Fibroblast of the aortic adventitia (primary cell): Measurements from ENCODE around the gene OR4K15. TPM values are rescaled to one million over a fixed set of nuclear protein-coding genes. Genes with fewer than 3 reads are reported as not detected.
"Not testable (repeated sequence)": the region's sequence is repeated elsewhere in the genome, so short reads cannot be mapped to it uniquely, and the experiment has no call there.

ENCODE experiments used
- DNase-seq: peaks from one replicate; pipeline ENCODE4 v3.0.0-alpha.2; 2010; ENCODE audit warnings: low read depth
- H3K4me3 ChIP-seq: 2 replicates; pipeline ENCODE4 v1.5.1; 2011; ENCODE audit warnings: low read depth, mild to moderate bottlenecking, control low read depth, low read length, moderate library complexity
- total RNA-seq: library from RNA; depleted of rRNA; stranded (reverse); fragments of >200 nt; gene quantifications from 2 replicates; pipeline ENCODE4 v1.2.3, GENCODE V29; 2012; ENCODE audit warnings: low replicate concordance
- TF ChIP-seq, protein P1 (sequence below): IDR thresholded peaks from 2 replicates; pipeline ENCODE4 v1.5.1; 2011; ENCODE audit warnings: mild to moderate bottlenecking, low read length, control low read depth, inconsistent platforms; ENCODE audit not compliant: insufficient read depth

OR4K15 gene, protein sequence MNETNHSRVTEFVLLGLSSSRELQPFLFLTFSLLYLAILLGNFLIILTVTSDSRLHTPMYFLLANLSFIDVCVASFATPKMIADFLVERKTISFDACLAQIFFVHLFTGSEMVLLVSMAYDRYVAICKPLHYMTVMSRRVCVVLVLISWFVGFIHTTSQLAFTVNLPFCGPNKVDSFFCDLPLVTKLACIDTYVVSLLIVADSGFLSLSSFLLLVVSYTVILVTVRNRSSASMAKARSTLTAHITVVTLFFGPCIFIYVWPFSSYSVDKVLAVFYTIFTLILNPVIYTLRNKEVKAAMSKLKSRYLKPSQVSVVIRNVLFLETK
- total RNA-seq: not detected in 2 replicates

- no peak for DNase-seq
- no peak within 1 kb of the TSS for H3K4me3 ChIP-seq
- TF ChIP-seq, protein P1, sequence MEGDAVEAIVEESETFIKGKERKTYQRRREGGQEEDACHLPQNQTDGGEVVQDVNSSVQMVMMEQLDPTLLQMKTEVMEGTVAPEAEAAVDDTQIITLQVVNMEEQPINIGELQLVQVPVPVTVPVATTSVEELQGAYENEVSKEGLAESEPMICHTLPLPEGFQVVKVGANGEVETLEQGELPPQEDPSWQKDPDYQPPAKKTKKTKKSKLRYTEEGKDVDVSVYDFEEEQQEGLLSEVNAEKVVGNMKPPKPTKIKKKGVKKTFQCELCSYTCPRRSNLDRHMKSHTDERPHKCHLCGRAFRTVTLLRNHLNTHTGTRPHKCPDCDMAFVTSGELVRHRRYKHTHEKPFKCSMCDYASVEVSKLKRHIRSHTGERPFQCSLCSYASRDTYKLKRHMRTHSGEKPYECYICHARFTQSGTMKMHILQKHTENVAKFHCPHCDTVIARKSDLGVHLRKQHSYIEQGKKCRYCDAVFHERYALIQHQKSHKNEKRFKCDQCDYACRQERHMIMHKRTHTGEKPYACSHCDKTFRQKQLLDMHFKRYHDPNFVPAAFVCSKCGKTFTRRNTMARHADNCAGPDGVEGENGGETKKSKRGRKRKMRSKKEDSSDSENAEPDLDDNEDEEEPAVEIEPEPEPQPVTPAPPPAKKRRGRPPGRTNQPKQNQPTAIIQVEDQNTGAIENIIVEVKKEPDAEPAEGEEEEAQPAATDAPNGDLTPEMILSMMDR: no peak
Measured at GRCh38 chr14:19975291-19975690, at the start of gene OR4K15. Gene OR4K15, plus strand, starts transcription at chr14:19975591. Its CDS starts 0 bp downstream, at chr14:19975591.

DNA sequence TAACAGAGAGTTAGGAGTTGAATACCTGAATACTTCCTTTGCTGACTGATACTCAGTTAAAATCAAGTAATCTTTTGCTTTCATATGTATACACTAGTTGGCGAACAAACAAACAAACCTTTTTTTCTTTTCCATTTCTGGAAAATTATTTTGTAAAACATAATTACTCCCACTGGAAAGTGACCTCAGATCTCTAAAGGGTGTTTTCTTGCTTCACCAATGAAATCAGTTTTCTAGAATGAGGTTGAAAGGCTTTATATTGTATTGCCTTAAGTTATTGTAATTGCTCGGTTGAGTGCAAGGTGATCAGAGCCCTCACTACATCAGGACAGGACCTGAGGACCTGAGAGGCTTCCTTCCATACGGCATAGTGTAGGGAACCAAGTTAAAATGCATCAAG lies 44.8 kb upstream of the OR4K15 start, which contains the start of gene OR4K1:
Gene OR4K1, plus strand, starts transcription at position 301 of the 400 bp plus-strand sequence. CDS start 4,750 bp downstream, outside the sequence.
- no peak within 1 kb of the TSS for H3K4me3 ChIP-seq
- DNase-seq: no peak
- TF ChIP-seq, protein P1: no peak

GRCh38 chr14:19941668-19942067 lies 33.7 kb upstream of the OR4K15 start:
- no peak for DNase-seq
- TF ChIP-seq, protein P1: no peak
- no peak overlapping the region for H3K4me3 ChIP-seq

- TF ChIP-seq, protein P1: no peak
- DNase-seq: no peak
- no peak overlapping the region for H3K4me3 ChIP-seq
Measured at GRCh38 chr14:19947413-19948090, 27.8 kb upstream of the OR4K15 start.

- TF ChIP-seq, protein P1: no peak
- no peak for DNase-seq
Measured at GRCh38 chr14:19949218-19949617, 26.2 kb upstream of the OR4K15 start.

DNA sequence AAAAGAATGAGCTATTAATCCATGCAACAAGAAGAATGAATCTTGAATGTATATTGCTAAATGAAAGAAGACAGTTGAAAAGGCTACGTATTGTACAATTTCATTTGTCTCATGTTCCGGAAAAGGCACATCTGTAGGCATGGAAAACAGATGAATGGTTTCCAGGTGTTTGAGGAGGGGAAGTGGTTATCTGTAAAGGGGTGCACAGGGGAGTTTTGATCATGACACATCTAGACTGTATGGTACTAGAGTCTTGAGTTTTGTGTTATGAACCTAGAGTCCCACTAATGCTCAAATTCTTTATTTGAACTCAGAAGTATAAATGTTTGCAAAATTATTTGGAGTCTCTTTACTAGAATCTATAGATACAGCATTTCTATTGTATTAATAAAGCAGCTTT lies 5.7 kb upstream of the OR4K15 start:
- DNase-seq, H3K4me3 ChIP-seq: not testable (repeated sequence)

More at GRCh38 chr14:19949218-19949617, 26.2 kb upstream of the OR4K15 start:
- H3K4me3 ChIP-seq: no peak overlapping the region

DNA sequence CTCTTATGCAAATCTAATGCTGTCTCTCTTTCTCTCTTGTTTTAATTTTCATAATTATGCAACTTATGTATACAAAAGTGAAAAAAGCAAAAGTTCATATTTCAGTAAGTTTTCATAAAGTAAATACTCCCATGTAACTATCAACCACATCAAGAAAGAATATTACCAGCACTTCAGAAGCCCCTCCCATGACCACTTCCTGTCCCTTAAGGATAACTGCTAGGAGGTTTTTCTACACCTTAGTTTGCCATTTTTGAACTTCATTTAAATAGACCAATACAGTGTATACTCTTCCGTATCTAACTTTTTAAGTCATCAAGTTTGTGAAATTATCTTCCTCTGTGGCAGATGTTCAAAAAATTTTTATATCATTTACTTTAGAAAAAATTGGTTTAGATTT lies 547 bp upstream of the OR4K15 start:
- H3K4me3 ChIP-seq: no peak overlapping the region
- TF ChIP-seq, protein P1: no peak
- DNase-seq: no peak
